SK-N-SH (cell line): ENCODE results near the gene MFSD12. TPM values are rescaled to one million over a fixed set of nuclear protein-coding genes. Genes with fewer than 3 reads are reported as not detected.

Experiments used
- CTCF ChIA-PET: fragments of 300-600, 350-600 bp; formaldehyde crosslinking; extraction: SDS; loops from one replicate; lab custom pipeline; 2021; lab: Yijun Ruan, JAX
- POLR2A ChIA-PET: fragments of 350-600 bp; sonication (Branson Sonifier 250); formaldehyde crosslinking; extraction: SDS; loops from one replicate; lab custom pipeline; 2020; ENCODE audit warnings: antibody characterized with exemption, inconsistent platforms; lab: Yijun Ruan, JAX
- DNase-seq: peaks from one replicate; pipeline ENCODE4 v3.0.0; 2012
- H2AFZ ChIP-seq: fragments of 200-600 bp; sonication (generic); 2 replicates; pipeline ENCODE4 v1.8.1; 2016; ENCODE audit warnings: antibody characterized with exemption, mild to moderate bottlenecking, low read depth
- H3F3A ChIP-seq: fragments of 200-600 bp; sonication (generic); replicated peaks from 2 replicates; pipeline ENCODE3; 2016; ENCODE audit warnings: antibody characterized with exemption, mild to moderate bottlenecking; ENCODE audit not compliant: insufficient read depth
- H3K27ac ChIP-seq, 2 experiments: fragments of 200-500 bp in 1 of 2; fragments of 200-600 bp in 1 of 2; sonication (Bioruptor generic) in 1 of 2; sonication (generic), shearing (Covaris generic) in 1 of 2; 2 replicates each; pipeline versions ENCODE4 v1.5.1 to v1.6.1; 2014 to 2016; ENCODE audit warnings: low read depth in 2 of 2, inconsistent platforms in 1 of 2, low read length in 1 of 2, mild to moderate bottlenecking in 1 of 2, mixed read lengths in 1 of 2
- H3K27me3 ChIP-seq: fragments of 200-600 bp; sonication (generic), shearing (Covaris generic); 2 replicates; pipeline ENCODE4 v1.6.1; 2016; ENCODE audit warnings: mixed run types; ENCODE audit not compliant: insufficient read depth
- H3K36me3 ChIP-seq, 2 experiments: fragments of 200-500 bp in 1 of 2; fragments of 200-600 bp in 1 of 2; sonication (Bioruptor generic) in 1 of 2; sonication (generic) in 1 of 2; replicated peaks in 1 of 2; 2 replicates each; pipeline versions ENCODE3 to v1.5.1; 2014 to 2016; ENCODE audit warnings: low read length in 1 of 2, mild to moderate bottlenecking in 1 of 2; ENCODE audit not compliant: insufficient read depth in 2 of 2, control insufficient read depth in 1 of 2
- H3K4me1 ChIP-seq, 2 experiments: fragments of 200-500 bp in 1 of 2; fragments of 200-600 bp in 1 of 2; sonication (Bioruptor generic) in 1 of 2; sonication (generic), shearing (Covaris generic) in 1 of 2; 2 replicates each; pipeline versions ENCODE4 v1.5.1 to v1.6.1; 2014 to 2016; ENCODE audit warnings: low read depth in 1 of 2, low read length in 1 of 2, mixed run types in 1 of 2; ENCODE audit not compliant: insufficient read depth in 2 of 2, control insufficient read depth in 1 of 2
- H3K4me2 ChIP-seq: fragments of 200-600 bp; sonication (generic), shearing (Covaris generic); 2 replicates; pipeline ENCODE4 v1.6.1; 2017; ENCODE audit warnings: mixed run types
- H3K4me3 ChIP-seq, 2 experiments: fragments of 200-500 bp in 1 of 2; fragments of 200-600 bp in 1 of 2; sonication (Bioruptor generic) in 1 of 2; sonication (generic), shearing (Covaris generic) in 1 of 2; 2 replicates each; pipeline versions ENCODE4 v1.5.1 to v1.8.1; 2014 to 2016; ENCODE audit warnings: low read depth in 2 of 2, inconsistent platforms in 1 of 2, low read length in 1 of 2, mild to moderate bottlenecking in 1 of 2, mixed read lengths in 1 of 2, moderate library complexity in 1 of 2
- H3K79me2 ChIP-seq: fragments of 200-600 bp; sonication (generic); 2 replicates; pipeline ENCODE4 v1.8.1; 2017; ENCODE audit warnings: mild to moderate bottlenecking; ENCODE audit not compliant: insufficient read depth
- H3K9ac ChIP-seq: fragments of 200-600 bp; sonication (generic); 2 replicates; pipeline ENCODE4 v1.6.1; 2017; ENCODE audit warnings: mixed run types
- H3K9me2 ChIP-seq: fragments of 200-600 bp; sonication (generic); 2 replicates; pipeline ENCODE4 v1.6.1; 2017; ENCODE audit warnings: mixed run types
- H3K9me3 ChIP-seq: fragments of 200-600 bp; sonication (generic); 2 replicates; pipeline ENCODE4 v1.6.1; 2017; ENCODE audit warnings: mixed run types, mild to moderate bottlenecking, moderate library complexity
- H4K20me1 ChIP-seq: fragments of 200-600 bp; sonication (generic); 2 replicates; pipeline ENCODE4 v1.6.1; 2017; ENCODE audit warnings: mild to moderate bottlenecking, mixed run types; ENCODE audit not compliant: insufficient read depth
- EZH2phosphoT487 ChIP-seq: fragments of 200-600 bp; sonication (generic); IDR thresholded peaks from 2 replicates; pipeline ENCODE4 v1.6.1; 2017; ENCODE audit warnings: low read depth, mixed run types, mild to moderate bottlenecking, antibody characterized with exemption, moderate library complexity, borderline replicate concordance
- FOXJ3 ChIP-seq: sonication (generic); formaldehyde crosslinking; IDR thresholded peaks from 2 replicates; pipeline ENCODE4 v1.5.1; 2020; ENCODE audit warnings: mild to moderate bottlenecking, missing genetic modification reagents
- GABPA ChIP-seq: IDR thresholded peaks from 2 replicates; pipeline ENCODE4 v1.4.0; 2012; ENCODE audit warnings: low read depth, mild to moderate bottlenecking
- GATA2 ChIP-seq: sonication (generic); formaldehyde crosslinking; IDR thresholded peaks from 2 replicates; pipeline ENCODE4 v1.5.0; 2020; ENCODE audit warnings: mild to moderate bottlenecking, missing genetic modification reagents
- JUND ChIP-seq: IDR thresholded peaks from 2 replicates; pipeline ENCODE4 v1.4.0; 2012
- MAX ChIP-seq: IDR thresholded peaks from 2 replicates; pipeline ENCODE4 v1.4.0; 2012; ENCODE audit warnings: low read depth
- MEF2A ChIP-seq: IDR thresholded peaks from 2 replicates; pipeline ENCODE4 v1.4.0; 2012; ENCODE audit warnings: low read depth, borderline replicate concordance
- MXI1 ChIP-seq: IDR thresholded peaks from 2 replicates; pipeline ENCODE4 v1.6.1; 2012; ENCODE audit warnings: mild to moderate bottlenecking, low read depth, low read length, improper control_type of control experiment
- NFIC ChIP-seq: IDR thresholded peaks from 2 replicates; pipeline ENCODE4 v1.4.0; 2012; ENCODE audit warnings: borderline replicate concordance
- NRF1 ChIP-seq: IDR thresholded peaks from 2 replicates; pipeline ENCODE4 v1.6.1; 2012; ENCODE audit warnings: low read depth, mild to moderate bottlenecking, low read length
- POLR2AphosphoS5 ChIP-seq: IDR thresholded peaks from 2 replicates; pipeline ENCODE4 v1.6.1; 2012; ENCODE audit warnings: low read depth, low read length
- RAD21 ChIP-seq: IDR thresholded peaks from 2 replicates; pipeline ENCODE4 v1.6.1; 2012; ENCODE audit warnings: mild to moderate bottlenecking, low read length
- REST ChIP-seq: IDR thresholded peaks from 2 replicates; pipeline ENCODE4 v1.6.1; 2012; ENCODE audit warnings: mild to moderate bottlenecking, low read depth, low read length, moderate library complexity
- RFX5 ChIP-seq: IDR thresholded peaks from 2 replicates; pipeline ENCODE4 v1.6.1; 2012; ENCODE audit warnings: mild to moderate bottlenecking, improper control_type of control experiment, low read length
- RXRA ChIP-seq: IDR thresholded peaks from 2 replicates; pipeline ENCODE4 v1.4.0; 2012; ENCODE audit warnings: low read depth, mild to moderate bottlenecking, borderline replicate concordance
- TAF1 ChIP-seq: IDR thresholded peaks from 2 replicates; pipeline ENCODE4 v1.6.1; 2012; ENCODE audit warnings: low read depth, mild to moderate bottlenecking, low read length, moderate library complexity, borderline replicate concordance
- YY1 ChIP-seq: IDR thresholded peaks from 2 replicates; pipeline ENCODE4 v1.4.0; 2012; ENCODE audit warnings: low read depth, mild to moderate bottlenecking
- WGBS: methylation state at CpG from one replicate; pipeline ENCODE4 v1.1.6; 2017; ENCODE audit warnings: low lambda C conversion rate; 5-methylcytosine and 5-hydroxymethylcytosine counted together
- polyA plus RNA-seq, 3 experiments: library from polyadenylated mRNA; depleted of rRNA; stranded (reverse); fragments of >200 nt; gene quantifications; 2 replicates each; pipeline ENCODE4 v1.2.3, GENCODE V29; 2012
- TF ChIP-seq, protein P1 (sequence below): fragments of 200-600 bp; sonication (generic); IDR thresholded peaks from 2 replicates; pipeline ENCODE4 v1.6.1; 2017; ENCODE audit warnings: antibody characterized with exemption, mild to moderate bottlenecking, moderate library complexity
- TF ChIP-seq, protein P2 (sequence below): IDR thresholded peaks from 2 replicates; pipeline ENCODE4; 2012
- TF ChIP-seq, protein P3 (sequence below): IDR thresholded peaks from 2 replicates; pipeline ENCODE4 v1.4.0; 2012; ENCODE audit warnings: low read depth, borderline replicate concordance

MFSD12 gene
- polyA plus RNA-seq, 1 of the 3 experiments (the other 2 are of a cell fraction): 53.3 TPM

GRCh38 chr19:3519126-3519525 lies 38.3 kb downstream of the MFSD12 start:
- no peak for DNase-seq
- Histone ChIP-seq H3F3A (no peaks in the 10 kb centered on the region), H3K4me1 (peaks cover 0 to 20% of the 10 kb centered on the region in 2 experiments; a peak in 1 of 4 replicates), H3K9me3 (no peaks in the 10 kb centered on the region), H3K79me2 (peaks cover 95% of the 10 kb centered on the region), H3K9ac (no peak overlapping the region), H3K27me3 (no peaks in the 10 kb centered on the region), H3K36me3 (peaks cover 7 to 19% of the 10 kb centered on the region in 2 experiments), H3K4me3 (no peak overlapping the region), H3K27ac (no peak overlapping the region), H4K20me1 (peaks cover 88% of the 10 kb centered on the region), H3K9me2 (no peaks in the 10 kb centered on the region), H3K4me2 (no peak overlapping the region), H2AFZ (no peak overlapping the region)
- TF ChIP-seq TAF1: no peak
- TF ChIP-seq GATA2 (CRISPR knock-in tag): no peak
- no peak for TF ChIP-seq POLR2AphosphoS5
- no peak for TF ChIP-seq RAD21
- no peak for TF ChIP-seq MAX
- TF ChIP-seq EZH2phosphoT487: no peak
- no peak for TF ChIP-seq JUND
- no peak for TF ChIP-seq YY1
- 88% methylated on average over 4 of the region's 18 CpGs for WGBS
- CTCF ChIA-PET: interaction anchor here (1.7 kb wide), 1 partner anchor 26 kb away, joined by 9 read pairs; no protein-coding TSS in a partner anchor
- POLR2A ChIA-PET: interaction anchor here (1.0 kb wide), 1 partner anchor 12 kb away, joined by 3 read pairs; no protein-coding TSS in a partner anchor

GRCh38 chr19:3518659-3519058 lies 38.7 kb downstream of the MFSD12 start:
- 92% methylated on average over 2 of the region's 2 CpGs for WGBS
- peaks cover 7 to 15% of the 10 kb centered on the region in 2 experiments for H3K36me3 ChIP-seq
- no peak overlapping the region for H3K9ac ChIP-seq
- H4K20me1 ChIP-seq: peaks cover 92% of the 10 kb centered on the region
- no peak overlapping the region for H2AFZ ChIP-seq
- no peak overlapping the region for H3K4me3 ChIP-seq
- ChIA-PET CTCF (interaction anchor here (1.7 kb wide), 1 partner anchor 27 kb away, joined by 9 read pairs; no protein-coding TSS in a partner anchor), POLR2A (no interaction called here)
- H3K9me3 ChIP-seq: no peaks in the 10 kb centered on the region
- no peak for DNase-seq
- no peaks in the 10 kb centered on the region for H3K9me2 ChIP-seq
- no peak overlapping the region for H3K27ac ChIP-seq
- no peaks in the 10 kb centered on the region for H3K27me3 ChIP-seq
- no peaks in the 10 kb centered on the region for H3F3A ChIP-seq
- H3K4me2 ChIP-seq: no peak overlapping the region
- H3K79me2 ChIP-seq: peaks cover 98% of the 10 kb centered on the region
- H3K4me1 ChIP-seq: peaks cover 0 to 20% of the 10 kb centered on the region in 2 experiments; a peak in 1 of 4 replicates
- TF ChIP-seq EZH2phosphoT487: no peak
- no peak for TF ChIP-seq MXI1
- no peak for TF ChIP-seq MEF2A
- no peak for TF ChIP-seq NRF1
- no peak for TF ChIP-seq GABPA
- TF ChIP-seq RXRA: no peak
- TF ChIP-seq FOXJ3 (CRISPR knock-in tag): no peak
- no peak for TF ChIP-seq NFIC
- TF ChIP-seq, protein P1, sequence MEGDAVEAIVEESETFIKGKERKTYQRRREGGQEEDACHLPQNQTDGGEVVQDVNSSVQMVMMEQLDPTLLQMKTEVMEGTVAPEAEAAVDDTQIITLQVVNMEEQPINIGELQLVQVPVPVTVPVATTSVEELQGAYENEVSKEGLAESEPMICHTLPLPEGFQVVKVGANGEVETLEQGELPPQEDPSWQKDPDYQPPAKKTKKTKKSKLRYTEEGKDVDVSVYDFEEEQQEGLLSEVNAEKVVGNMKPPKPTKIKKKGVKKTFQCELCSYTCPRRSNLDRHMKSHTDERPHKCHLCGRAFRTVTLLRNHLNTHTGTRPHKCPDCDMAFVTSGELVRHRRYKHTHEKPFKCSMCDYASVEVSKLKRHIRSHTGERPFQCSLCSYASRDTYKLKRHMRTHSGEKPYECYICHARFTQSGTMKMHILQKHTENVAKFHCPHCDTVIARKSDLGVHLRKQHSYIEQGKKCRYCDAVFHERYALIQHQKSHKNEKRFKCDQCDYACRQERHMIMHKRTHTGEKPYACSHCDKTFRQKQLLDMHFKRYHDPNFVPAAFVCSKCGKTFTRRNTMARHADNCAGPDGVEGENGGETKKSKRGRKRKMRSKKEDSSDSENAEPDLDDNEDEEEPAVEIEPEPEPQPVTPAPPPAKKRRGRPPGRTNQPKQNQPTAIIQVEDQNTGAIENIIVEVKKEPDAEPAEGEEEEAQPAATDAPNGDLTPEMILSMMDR: no peak
- TF ChIP-seq REST: no peak
- TF ChIP-seq RFX5: no peak
- TF ChIP-seq JUND: no peak
- TF ChIP-seq, protein P2, sequence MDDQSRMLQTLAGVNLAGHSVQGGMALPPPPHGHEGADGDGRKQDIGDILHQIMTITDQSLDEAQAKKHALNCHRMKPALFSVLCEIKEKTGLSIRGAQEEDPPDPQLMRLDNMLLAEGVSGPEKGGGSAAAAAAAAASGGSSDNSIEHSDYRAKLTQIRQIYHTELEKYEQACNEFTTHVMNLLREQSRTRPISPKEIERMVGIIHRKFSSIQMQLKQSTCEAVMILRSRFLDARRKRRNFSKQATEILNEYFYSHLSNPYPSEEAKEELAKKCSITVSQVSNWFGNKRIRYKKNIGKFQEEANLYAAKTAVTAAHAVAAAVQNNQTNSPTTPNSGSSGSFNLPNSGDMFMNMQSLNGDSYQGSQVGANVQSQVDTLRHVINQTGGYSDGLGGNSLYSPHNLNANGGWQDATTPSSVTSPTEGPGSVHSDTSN: no peak
- TF ChIP-seq, protein P3, sequence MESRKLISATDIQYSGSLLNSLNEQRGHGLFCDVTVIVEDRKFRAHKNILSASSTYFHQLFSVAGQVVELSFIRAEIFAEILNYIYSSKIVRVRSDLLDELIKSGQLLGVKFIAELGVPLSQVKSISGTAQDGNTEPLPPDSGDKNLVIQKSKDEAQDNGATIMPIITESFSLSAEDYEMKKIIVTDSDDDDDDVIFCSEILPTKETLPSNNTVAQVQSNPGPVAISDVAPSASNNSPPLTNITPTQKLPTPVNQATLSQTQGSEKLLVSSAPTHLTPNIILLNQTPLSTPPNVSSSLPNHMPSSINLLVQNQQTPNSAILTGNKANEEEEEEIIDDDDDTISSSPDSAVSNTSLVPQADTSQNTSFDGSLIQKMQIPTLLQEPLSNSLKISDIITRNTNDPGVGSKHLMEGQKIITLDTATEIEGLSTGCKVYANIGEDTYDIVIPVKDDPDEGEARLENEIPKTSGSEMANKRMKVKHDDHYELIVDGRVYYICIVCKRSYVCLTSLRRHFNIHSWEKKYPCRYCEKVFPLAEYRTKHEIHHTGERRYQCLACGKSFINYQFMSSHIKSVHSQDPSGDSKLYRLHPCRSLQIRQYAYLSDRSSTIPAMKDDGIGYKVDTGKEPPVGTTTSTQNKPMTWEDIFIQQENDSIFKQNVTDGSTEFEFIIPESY: no peak
